ENCODE data around the gene IGDCC3.

The IGDCC3 gene

DNA sequence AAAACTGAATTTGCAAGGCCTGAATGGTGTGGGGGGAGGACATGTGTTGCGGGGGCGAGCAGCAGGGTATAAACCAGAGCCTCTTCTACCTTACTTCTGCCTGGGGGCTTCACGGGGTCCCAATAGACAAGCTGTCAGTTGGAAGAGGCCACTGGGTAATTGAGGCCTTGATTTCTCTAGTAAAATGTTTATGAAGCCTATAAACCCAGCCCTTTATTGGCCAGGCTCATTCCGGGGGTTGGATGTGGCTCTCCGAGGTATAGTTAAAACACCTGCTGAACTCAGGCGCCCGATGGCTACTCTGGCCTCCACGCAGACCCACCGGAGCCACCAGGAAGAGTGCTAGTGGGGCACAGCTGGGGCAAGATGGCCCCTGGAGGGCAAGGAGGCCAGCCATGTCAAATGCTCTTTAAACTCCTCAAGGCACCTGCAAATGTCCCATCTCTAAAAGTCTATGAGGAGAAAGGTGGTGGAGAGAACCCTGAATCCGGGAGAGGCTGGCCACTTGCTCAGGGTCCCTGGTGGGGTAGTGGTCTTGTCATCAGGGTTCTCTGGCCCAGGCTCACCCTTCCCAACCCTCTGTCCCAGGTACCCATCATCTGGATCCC, 34.3 kb downstream of the IGDCC3 start:
- no peak for DNase-seq (ENCODE audit: low read depth)

- DNase-seq (ENCODE audit: low read depth): no peak
Observed at GRCh38 chr15:65342493-65342892, 35.3 kb downstream of the IGDCC3 start.

DNA sequence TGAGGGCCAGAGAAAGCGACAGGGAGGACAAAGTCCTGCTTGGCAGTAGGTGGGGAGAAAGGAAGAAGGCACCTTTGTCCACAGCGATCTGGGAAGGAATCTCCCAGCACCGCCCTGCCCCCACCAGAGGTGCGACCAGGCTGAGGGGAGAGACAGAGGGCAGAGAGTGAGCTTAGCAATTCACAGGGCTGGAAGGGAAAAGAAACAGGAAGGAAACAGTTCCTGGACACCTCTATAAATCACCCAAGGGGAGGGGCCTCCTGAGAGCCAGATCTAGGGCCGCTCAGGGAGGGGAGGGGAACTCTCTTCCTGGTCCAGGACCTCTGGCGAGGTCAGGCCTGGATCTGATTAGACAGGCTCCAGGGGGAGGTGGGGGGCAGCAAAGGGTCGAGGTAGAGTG, 37.9 kb downstream of the IGDCC3 start:
- DNase-seq (ENCODE audit: low read depth): no peak

DNA sequence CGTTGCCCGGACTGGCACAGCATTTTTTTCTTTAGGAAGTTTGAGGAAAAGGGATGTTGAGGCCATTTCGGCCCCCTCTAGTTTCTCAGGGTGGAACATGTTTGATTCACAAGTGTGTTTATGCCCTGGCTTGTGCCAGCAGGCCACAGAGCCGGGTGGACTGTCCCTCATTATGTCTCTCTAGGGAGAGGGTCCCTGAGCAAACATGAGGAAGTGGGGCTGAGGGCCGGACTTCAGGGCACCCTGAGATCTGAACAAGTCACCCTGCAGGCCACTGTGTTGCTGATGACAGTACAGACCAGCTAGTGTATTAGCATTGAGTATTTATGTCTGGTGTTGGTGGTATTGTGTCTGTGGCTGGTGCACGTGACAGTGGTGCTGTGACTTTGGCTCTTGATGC, 38.4 kb downstream of the IGDCC3 start:
- no peak for DNase-seq (ENCODE audit: low read depth)

- no peak for DNase-seq (ENCODE audit: low read depth)
Observed at GRCh38 chr15:65338823-65339222, 39.0 kb downstream of the IGDCC3 start.

DNA sequence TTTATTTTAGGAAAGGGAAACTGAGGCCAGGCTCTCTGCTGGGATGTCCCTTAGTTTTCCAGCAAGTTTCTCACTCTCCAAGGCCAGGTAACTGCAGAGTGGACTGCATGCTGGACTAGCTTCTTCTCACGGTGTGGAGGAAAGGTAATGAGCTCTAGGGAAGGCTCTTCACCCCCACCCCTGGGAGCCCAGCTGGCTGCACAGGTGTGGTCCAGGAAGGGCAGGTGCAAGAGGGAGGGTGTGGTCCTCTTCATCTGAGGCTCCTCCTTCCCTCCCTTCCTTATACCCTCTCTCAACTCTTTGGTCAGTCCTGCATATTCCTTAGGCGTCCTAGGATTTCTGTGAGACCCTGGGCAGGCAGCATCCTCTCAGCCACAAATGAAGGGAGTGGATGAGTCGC, 39.4 kb downstream of the IGDCC3 start:
- no peak for DNase-seq (ENCODE audit: low read depth)

DNA sequence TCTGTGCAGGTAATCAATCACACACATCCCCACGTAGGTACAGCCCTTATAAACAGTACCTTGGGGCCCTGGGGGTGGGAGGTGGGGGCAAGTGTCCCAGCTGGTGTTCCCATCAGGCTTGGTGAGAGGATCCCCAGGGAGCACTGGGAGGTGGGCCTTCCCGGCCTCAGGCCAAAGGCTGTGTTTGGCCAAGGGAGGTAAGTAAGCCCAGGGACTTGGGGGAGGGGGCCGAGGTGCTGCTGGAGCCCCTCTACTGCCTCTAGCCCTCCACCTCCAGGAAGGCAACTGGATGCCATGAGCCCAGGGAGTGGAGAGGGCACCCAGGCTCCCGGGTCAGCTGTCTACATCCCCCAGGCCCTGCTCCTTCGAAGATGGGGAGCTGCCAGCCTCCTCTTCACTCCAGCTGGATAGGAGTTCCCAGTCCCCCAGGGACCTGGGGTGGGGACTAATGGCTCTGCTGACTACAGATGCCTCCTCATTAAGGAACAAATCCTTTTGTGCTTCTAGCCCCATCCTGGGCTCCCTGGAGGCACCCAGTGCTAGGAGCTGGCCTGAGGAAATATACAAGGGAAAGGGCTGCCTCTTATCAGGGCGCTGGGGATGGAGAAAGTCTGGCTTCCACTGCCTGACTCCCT, 40.2 kb downstream of the IGDCC3 start:
- DNase-seq (ENCODE audit: low read depth): no peak

DNA sequence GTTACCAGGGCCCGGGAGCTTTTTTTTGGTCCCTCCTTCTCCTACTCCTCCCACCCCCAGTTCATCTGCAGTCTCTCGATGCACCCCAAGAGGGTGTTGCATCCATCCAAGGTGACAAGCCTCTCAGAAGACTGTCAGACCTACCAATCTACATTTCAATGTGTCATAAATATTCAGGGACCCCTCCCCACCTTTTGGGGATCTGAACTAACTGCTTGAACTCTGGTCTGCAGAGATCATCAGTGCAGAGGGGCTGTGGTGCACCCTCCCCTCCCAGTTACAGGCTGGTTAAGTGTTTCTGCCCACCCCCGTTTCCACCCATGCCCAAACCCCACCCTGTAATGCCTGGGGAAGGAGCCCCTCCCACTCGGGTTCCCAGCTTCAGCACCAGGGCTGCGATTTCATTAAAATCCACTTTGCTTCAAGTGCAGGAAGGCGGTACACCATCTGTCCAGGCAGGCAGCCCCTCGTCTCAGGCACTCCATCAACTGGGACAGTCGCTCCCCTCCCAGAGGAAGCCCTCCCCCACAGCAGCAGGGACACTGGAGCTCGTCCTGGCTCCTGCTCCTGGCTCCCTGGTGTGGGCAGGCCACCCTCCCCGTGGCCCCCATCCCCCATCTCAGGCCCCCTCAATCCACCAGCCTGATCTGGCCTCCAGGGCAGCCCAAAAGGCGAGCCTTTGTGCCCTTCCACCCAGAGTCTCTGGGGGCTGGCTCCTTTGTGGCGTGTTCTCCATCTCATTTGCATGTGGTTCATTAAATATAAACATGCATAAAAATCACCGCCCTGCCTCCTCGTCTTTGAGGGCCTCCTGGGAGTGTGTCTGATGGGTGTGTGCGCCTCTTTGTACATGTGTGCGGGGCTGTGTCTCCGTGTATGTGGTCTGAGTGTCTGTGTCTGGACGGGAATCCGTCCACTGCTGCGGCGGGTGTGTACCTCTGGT, 41.0 kb downstream of the IGDCC3 start:
- DNase-seq (ENCODE audit: low read depth): no peak

GRCh38 chr15:65335278-65336055, 42.3 kb downstream of the IGDCC3 start:
- DNase-seq (ENCODE audit: low read depth): no peak

GRCh38 chr15:65334586-65335231, 43.1 kb downstream of the IGDCC3 start:
- no peak for DNase-seq (ENCODE audit: low read depth)

- no peak for DNase-seq (ENCODE audit: low read depth)
Observed at GRCh38 chr15:65333856-65334255, 43.9 kb downstream of the IGDCC3 start.

DNA sequence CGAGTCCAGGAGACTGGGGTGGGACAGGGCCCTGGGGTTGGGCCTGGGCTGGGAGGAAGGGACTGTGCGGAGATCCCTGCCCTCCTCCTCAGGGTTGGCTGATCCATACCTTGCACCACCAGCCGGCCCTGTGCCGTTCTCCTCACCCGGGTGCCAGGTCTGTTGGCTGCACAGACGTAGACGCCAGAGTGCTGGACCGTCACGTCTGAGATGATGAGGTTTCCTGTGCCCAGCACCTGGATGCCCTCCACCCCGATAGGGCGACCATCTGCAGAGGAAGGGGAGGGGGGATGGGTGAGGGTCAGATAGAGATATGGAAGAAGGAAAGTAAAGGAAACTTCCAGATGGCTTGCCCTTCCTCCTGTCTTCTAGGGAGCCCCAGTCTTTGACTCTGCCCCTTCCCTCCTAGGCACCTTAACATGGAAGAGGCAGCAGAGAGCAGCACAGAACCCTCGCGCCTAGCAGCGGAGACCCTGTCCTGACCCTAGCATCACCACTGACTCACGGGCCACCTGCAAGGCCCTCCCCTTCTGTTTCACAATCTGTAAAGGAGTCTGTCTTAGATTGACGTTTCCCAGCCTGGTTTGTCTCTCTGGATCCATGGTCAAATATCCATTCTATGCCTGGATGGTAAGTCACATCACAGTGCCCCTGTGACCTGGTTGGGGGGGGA, 44.5 kb downstream of the IGDCC3 start:
- DNase-seq (ENCODE audit: low read depth): no peak

DNA sequence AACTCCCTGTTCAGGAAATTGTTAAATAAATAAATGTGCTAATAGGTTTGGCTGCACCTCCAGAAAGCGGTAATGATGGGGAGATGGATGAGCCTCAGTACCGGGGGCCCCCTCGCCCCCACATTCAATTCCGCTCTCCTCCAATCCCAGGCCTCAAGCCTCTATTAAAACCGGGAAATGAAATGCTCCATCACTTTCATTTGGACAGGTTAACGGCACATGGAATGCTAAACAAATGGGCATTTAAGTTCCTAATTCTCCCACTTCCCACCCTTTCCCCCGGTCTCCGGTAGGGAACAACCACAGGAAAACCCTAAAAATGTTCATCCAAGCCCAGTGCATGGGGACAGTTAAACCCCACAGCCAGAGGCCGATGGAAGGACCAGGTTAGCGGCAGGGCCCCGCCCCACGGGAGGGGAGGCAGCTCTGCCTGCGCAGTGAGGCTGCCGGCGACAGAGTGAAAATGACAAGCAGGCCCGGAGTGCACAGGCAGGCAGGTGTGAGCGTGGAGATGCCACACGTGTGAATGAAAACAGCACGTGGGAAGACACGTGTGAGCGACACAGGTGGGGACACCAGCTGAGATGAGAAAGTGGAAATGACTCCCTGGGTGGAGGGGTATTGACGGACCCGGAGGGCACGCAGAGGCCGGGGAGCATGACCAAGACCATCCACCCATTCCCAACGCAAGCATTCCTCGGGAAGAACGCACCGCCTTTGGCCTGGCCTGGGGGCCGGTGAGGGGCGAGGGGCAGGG, 45.2 kb downstream of the IGDCC3 start:
- DNase-seq (ENCODE audit: low read depth): no peak

- DNase-seq (ENCODE audit: low read depth): no peak
Observed at GRCh38 chr15:65331811-65332210, 46.0 kb downstream of the IGDCC3 start.

DNA sequence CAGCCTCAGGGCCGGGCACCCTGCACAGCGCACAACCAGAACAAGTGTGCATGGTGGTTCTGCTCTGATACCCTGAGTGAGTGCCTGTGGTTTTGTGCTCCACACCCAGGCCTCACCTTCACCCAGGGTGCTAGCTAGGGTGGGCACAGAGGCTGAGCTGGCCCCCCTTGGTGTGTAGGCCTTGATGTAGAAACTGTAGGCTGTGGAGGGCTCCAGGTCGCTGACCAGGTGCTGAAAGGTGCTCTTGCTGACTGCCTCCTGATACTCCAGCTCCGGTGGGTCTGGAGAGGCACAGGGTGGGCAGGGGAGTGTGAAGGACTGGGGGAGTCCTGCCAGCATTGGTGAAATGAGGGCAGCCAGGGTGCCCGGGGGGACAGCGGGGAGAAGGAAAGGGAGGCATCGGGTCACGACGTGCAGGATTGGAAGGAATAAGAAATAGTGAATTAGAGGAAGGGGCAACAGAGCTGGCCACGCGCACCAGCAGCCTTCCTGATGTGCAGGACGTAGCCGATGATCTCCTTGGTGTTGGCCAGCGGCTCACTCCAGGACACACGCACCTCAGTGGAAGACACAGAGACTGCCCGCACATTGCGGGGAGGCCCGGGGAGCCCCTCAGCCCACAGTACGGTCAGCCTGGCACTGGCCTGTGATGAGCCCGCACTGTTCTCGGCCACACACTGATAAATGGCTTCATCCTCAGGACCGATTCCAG, 46.7 kb downstream of the IGDCC3 start:
- DNase-seq (ENCODE audit: low read depth): no peak

DNA sequence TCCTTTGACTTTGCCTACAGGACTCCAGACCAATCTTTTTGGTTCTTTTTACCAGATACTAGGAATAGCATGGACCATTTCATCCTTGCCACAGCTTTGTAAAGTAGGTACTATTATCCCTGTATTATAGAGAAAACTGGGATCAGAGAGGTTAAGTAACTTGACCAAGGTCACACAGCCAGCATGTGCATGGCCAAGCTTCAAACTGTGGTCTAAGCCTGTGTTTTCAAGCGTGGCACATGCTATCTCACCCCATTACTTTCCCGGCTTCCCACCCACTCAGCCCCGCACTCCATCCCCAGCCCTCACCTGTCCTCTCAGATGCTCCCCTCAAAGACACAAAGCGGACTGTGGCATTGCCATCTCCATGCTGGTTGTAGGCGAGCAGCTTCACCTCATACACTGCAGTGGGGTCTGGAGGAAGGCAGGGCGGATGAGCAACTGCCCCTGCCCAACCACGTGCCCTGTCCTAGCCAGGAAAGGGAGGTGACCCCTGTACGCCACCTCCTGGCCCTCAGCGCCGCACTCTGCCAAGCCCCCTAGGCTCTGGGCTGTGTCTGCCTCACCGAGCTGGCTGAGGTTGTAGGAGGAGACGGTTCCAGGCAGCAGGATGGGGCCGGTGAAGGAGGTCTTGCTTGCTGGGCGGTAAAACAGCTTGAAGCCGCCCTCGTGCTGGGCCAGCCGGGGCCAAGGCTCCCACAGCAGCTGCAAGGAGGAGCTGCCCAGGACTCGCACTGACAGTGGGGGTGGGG, 47.6 kb downstream of the IGDCC3 start:
- no peak for DNase-seq (ENCODE audit: low read depth)

DNA sequence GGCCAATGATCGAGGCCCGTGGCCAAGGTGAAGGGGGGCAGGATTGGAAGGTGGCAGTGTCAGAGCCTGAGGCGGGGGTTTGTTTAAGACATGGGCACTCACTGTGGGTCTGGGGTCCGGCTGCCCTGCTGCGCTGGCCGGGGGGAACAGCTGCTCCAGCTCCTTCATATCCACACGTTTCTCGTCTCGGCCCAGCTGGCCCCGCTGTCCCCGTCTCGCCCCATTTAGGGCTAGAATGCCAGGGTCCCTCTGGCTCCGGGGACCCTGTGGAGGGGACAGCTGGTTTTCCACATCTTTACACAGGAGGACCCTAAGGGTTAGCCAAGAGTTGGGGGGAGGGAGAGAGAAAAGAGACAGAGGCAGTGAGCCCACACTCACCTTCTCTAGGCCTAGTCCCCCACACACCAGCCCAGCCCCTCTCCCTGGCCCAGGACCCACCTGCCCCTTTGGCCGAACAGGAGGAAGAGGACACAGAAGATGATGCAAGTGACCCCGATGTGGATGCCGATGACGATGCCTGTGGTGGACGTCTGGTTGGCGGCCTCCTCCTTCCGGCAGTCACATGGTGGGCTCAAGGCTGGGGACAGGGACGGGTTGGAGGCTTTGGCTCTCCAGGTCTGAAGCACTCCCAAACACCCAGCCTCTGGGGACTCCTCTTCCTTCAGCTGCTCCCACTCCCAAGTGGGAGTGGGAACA, 48.4 kb downstream of the IGDCC3 start:
- DNase-seq (ENCODE audit: low read depth): no peak

DNA sequence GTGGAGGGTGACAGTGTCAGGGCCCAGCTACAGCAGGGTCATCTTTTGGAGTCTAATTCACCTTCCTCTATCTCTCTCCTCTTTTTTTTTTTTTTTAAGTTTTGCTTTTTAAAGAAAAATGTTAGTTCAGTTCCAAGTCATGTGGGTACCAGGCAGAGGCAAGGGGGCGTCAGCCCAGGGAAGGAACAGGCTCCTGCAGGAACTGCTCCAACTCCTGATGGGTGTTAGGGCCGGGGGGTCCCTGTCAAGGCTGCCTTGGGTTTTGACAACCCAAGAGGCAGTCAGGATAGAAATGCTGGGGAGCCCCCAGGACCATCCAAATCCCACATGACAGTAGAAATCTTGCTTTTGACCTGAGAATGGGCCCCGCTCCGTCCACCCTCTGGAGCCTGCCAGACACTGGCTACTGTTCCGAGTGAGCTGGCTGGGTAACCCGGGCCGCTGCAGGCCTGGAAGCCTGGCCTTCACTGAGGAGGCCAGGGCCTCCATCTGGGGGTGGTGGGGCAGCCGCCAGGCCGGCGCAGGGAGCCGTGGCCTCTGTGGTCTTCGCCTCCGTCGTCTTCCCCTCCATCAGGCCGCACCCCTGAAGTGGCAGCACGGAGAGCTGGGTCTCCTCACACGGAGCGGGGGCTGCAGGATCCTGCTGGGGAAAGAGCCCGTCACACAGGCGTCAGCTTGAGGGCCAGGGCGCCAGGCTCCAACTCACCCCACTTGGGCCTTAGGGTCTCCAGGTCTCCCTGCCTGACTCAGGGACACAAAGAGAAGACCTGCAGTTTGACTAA, 49.1 kb downstream of the IGDCC3 start:
- DNase-seq (ENCODE audit: low read depth): no peak
